Progenitor cell of endocrine pancreas (in vitro differentiated cells): ENCODE results near the gene STN1. TPM values are rescaled to one million over a fixed set of nuclear protein-coding genes. Genes with fewer than 3 reads are reported as not detected.

ENCODE experiments used
- DNase-seq: peaks from one replicate; pipeline ENCODE4 v3.0.0; 2021; ENCODE audit warnings: low spot score; ENCODE audit not compliant: unreplicated experiment
- H3K27ac Mint-ChIP-seq: 2 replicates; pipeline ENCODE4 v1.8.0; 2021; ENCODE audit warnings: mild to moderate bottlenecking, moderate library complexity, mixed read lengths
- H3K27me3 Mint-ChIP-seq: 2 replicates; pipeline ENCODE4 v1.8.0; 2021; ENCODE audit warnings: mixed read lengths
- H3K36me3 Mint-ChIP-seq: 2 replicates; pipeline ENCODE4 v1.8.0; 2022; ENCODE audit warnings: mixed read lengths; ENCODE audit not compliant: insufficient read depth
- H3K4me1 Mint-ChIP-seq: 2 replicates; pipeline ENCODE4 v1.8.0; 2021; ENCODE audit warnings: low read depth, mixed read lengths
- H3K4me3 Mint-ChIP-seq: 2 replicates; pipeline ENCODE4 v1.8.0; 2021; ENCODE audit warnings: low read depth, mild to moderate bottlenecking, moderate library complexity, mixed read lengths
- H3K9me3 Mint-ChIP-seq: 2 replicates; pipeline ENCODE4 v1.8.0; 2021; ENCODE audit warnings: low read depth, mixed read lengths
- total RNA-seq: library from RNA; stranded (reverse); gene quantifications from 2 replicates; pipeline ENCODE4 v1.2.1, GENCODE V29; 2021
- TF ChIP-seq, protein P1 (sequence below): fragments of 200-600 bp; sonication (generic); IDR thresholded peaks from one replicate; pipeline ENCODE4 v1.5.0; 2021; ENCODE audit warnings: antibody characterized with exemption, mild to moderate bottlenecking; ENCODE audit not compliant: unreplicated experiment

STN1 gene
- total RNA-seq, 1 donor from 2014 or later = 13.6 TPM

DNA sequence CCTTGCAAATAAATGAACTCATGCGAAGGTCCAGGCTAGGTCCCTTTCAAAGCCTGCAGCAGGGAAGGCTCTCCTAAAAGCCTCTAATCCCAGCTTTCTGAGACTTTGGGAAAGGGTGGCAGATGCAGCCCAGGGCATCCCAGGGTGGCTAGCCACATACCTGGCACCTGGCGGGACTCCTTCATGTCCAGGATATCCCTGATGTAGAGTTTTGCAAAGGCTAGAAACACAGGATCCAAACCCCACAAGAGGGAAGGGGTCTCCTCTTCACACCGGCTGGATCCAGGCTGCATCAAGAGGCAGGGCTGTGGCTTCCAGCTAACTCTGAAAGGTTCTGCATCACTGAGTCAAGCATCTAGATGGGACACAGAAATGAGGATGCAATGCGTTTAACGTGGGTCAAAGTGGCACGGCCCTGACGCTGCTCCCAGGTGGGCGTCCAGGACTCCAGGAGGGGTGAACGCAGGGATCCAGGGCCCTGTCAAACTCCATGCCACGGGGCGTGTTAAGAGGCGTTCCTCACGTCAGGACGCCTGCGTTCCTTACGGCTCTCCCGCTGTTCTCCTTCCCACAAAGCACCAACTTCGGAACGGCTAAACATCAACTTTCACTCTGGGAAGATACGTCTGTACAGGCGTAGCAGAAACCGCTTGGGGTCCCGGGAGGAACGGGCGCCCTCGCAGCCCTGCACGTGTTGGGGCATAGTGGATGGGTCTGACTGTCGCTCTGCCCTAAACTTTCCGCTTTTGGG lies 507 bp downstream of the STN1 start:
- H3K4me3 Mint-ChIP-seq = peak overlapping the region; percentile 93
- peaks cover 21% of the 10 kb centered on the region for H3K4me1 Mint-ChIP-seq
- H3K36me3 Mint-ChIP-seq = peaks cover 7% of the 10 kb centered on the region
- no peaks in the 10 kb centered on the region for H3K9me3 Mint-ChIP-seq
- peak; percentile 12 for DNase-seq
- H3K27ac Mint-ChIP-seq = peak overlapping the region; percentile 93
- no peaks in the 10 kb centered on the region for H3K27me3 Mint-ChIP-seq
- TF ChIP-seq, protein P1, sequence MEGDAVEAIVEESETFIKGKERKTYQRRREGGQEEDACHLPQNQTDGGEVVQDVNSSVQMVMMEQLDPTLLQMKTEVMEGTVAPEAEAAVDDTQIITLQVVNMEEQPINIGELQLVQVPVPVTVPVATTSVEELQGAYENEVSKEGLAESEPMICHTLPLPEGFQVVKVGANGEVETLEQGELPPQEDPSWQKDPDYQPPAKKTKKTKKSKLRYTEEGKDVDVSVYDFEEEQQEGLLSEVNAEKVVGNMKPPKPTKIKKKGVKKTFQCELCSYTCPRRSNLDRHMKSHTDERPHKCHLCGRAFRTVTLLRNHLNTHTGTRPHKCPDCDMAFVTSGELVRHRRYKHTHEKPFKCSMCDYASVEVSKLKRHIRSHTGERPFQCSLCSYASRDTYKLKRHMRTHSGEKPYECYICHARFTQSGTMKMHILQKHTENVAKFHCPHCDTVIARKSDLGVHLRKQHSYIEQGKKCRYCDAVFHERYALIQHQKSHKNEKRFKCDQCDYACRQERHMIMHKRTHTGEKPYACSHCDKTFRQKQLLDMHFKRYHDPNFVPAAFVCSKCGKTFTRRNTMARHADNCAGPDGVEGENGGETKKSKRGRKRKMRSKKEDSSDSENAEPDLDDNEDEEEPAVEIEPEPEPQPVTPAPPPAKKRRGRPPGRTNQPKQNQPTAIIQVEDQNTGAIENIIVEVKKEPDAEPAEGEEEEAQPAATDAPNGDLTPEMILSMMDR = no peak

DNA sequence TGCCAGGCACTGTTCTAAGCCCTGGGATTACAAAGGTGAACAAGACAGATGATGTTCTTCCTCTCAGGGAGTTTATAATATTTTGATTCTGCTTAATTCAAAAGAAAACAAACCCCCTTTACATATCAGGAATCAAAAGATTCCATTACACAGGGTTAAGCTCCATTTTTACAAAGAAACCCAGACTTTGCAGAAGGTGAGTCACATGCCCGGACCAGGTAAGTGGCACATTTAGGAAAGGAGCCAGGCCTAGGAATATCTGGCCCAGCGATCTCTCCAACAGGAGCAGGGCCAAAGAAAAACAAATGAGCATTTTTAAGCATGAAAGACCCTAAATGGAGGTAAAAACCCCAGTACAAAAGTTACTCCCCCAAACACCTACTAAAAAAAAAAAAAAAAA lies 1.1 kb downstream of the STN1 start:
- no peaks in the 10 kb centered on the region for H3K9me3 Mint-ChIP-seq
- DNase-seq = no peak
- peak overlapping the region; percentile 29 for H3K27ac Mint-ChIP-seq
- TF ChIP-seq, protein P1 = no peak
- H3K36me3 Mint-ChIP-seq = peaks cover 7% of the 10 kb centered on the region
- peak overlapping the region; percentile 93 for H3K4me3 Mint-ChIP-seq
- H3K4me1 Mint-ChIP-seq = peaks cover 21% of the 10 kb centered on the region
- no peaks in the 10 kb centered on the region for H3K27me3 Mint-ChIP-seq

DNA sequence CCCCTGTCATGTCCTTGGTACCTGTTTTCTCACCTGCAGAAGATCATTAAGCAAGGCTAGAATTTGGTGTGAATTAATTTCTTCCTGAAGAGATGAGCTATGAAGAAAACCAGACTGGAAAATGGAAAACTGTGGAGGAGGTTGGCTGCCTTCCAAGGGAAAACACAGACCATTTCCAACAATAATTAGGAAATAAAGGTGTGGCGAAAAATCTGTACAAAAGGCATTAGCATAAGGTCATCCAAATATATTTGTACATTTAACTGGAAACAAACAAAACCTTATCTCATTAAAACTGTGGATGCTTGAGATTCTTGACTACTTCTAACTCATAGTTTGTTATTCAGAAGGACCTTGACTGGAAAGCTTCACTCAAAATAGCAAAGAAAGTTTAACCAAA lies 1.7 kb downstream of the STN1 start:
- H3K27ac Mint-ChIP-seq = no peak overlapping the region
- peaks cover 7% of the 10 kb centered on the region for H3K36me3 Mint-ChIP-seq
- no peak for DNase-seq
- H3K4me3 Mint-ChIP-seq = no peak overlapping the region
- no peaks in the 10 kb centered on the region for H3K9me3 Mint-ChIP-seq
- no peaks in the 10 kb centered on the region for H3K27me3 Mint-ChIP-seq
- TF ChIP-seq, protein P1 = no peak
- H3K4me1 Mint-ChIP-seq = peaks cover 21% of the 10 kb centered on the region

DNA sequence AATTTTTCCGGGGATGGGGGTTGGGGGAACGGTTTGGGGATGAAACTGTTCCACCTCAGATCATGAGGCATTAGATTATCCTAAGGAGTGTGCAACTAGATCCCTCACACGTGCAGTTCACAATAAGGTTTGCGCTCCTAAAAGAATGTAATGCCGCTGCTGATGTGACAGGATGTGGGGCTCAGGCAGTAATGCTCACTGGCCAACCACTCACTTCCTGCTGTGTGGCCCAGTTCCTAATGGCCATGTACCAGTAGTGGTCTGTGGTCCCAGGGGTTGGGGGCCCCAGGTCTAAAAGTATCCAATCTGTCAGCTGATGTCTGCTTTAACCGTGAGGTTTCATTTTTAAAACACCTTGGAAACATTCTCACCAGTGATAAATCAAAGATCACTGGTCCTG lies 2.2 kb downstream of the STN1 start:
- Mint-ChIP-seq H3K4me1 (peaks cover 21% of the 10 kb centered on the region), H3K27me3 (no peaks in the 10 kb centered on the region), H3K9me3 (no peaks in the 10 kb centered on the region), H3K4me3 (no peak overlapping the region), H3K36me3 (peaks cover 7% of the 10 kb centered on the region), H3K27ac (no peak overlapping the region)
- TF ChIP-seq, protein P1 = no peak
- DNase-seq = no peak

DNA sequence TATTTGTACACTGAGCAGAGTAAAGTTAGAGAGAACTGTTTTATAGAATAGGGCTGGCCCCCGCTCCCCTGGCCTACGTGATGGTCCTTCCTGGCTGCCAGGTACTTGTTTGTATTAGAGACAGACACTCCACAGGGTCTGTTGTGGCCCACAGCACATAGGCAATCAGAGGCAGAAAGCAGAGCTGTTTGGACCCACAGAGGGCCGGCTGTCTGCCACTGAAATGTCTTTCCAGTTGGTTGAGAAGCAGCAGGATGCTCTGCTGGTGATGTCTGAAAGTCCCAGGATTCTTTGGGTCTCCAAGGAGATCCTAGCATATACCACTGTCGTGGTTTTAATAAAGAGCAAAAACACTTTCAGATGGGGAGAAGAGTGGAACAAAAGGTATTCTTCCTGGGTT lies 5.2 kb downstream of the STN1 start:
- Mint-ChIP-seq H3K36me3 (peaks cover 7% of the 10 kb centered on the region), H3K4me3 (no peak overlapping the region), H3K9me3 (no peaks in the 10 kb centered on the region), H3K4me1 (peaks cover 23% of the 10 kb centered on the region), H3K27me3 (no peaks in the 10 kb centered on the region), H3K27ac (no peak overlapping the region)
- no peak for DNase-seq
- TF ChIP-seq, protein P1 = no peak
